Mesenchymal stem cell (in vitro differentiated cells and primary cell): Measurements from ENCODE around the gene MRM1.
A peak's percentile ranks its signal among the peaks of the same experiment; 100 is the strongest.

Source experiments
- DNase-seq: peaks from one replicate; pipeline ENCODE4 v3.0.0-alpha.2; 2013
- H2AFZ ChIP-seq: one replicate; pipeline ENCODE4 v1.6.1; 2013; ENCODE audit warnings: low read depth, mild to moderate bottlenecking, control low read depth, inconsistent platforms, low read length, moderate library complexity
- H2AK5ac ChIP-seq: 2 replicates; pipeline ENCODE4 v1.6.1; 2013; ENCODE audit warnings: low read length, moderate library complexity, mild to moderate bottlenecking, inconsistent platforms; ENCODE audit not compliant: severe bottlenecking
- H2BK120ac ChIP-seq: one replicate; pipeline ENCODE4 v1.6.1; 2013; ENCODE audit warnings: low read depth, mild to moderate bottlenecking, inconsistent platforms, low read length, moderate library complexity
- H2BK12ac ChIP-seq, 2 experiments: one replicate each; pipeline ENCODE4 v1.6.1; 2013; ENCODE audit warnings: inconsistent platforms in 2 of 2, low read length in 2 of 2, mild to moderate bottlenecking in 2 of 2, moderate library complexity in 2 of 2, control low read depth in 1 of 2
- H2BK15ac ChIP-seq: one replicate; pipeline ENCODE4 v1.6.1; 2013; ENCODE audit warnings: mild to moderate bottlenecking, low read depth, inconsistent platforms; ENCODE audit not compliant: poor library complexity, severe bottlenecking
- H2BK5ac ChIP-seq: 2 replicates; pipeline ENCODE4 v1.6.1; 2013; ENCODE audit warnings: low read depth, mild to moderate bottlenecking, low read length, control low read depth, inconsistent platforms; ENCODE audit not compliant: poor library complexity, severe bottlenecking
- H3K14ac ChIP-seq, 2 experiments: one replicate each; pipeline ENCODE4 v1.6.1; 2013; ENCODE audit warnings: inconsistent platforms in 2 of 2, low read length in 2 of 2, control low read depth in 1 of 2, mild to moderate bottlenecking in 1 of 2, moderate library complexity in 1 of 2
- H3K18ac ChIP-seq, 2 experiments: one replicate each; pipeline ENCODE4 v1.6.1; 2013; ENCODE audit warnings: inconsistent platforms in 2 of 2, low read length in 2 of 2, control low read depth in 1 of 2, low read depth in 1 of 2, mild to moderate bottlenecking in 1 of 2
- H3K23ac ChIP-seq, 2 experiments: one replicate each; pipeline ENCODE4 v1.6.1; 2013; ENCODE audit warnings: inconsistent platforms in 2 of 2, low read length in 2 of 2, mild to moderate bottlenecking in 2 of 2, moderate library complexity in 2 of 2, control low read depth in 1 of 2
- H3K27ac ChIP-seq: 2 replicates; pipeline ENCODE4 v1.5.1; 2013; ENCODE audit warnings: mild to moderate bottlenecking, moderate library complexity, low read length, control low read depth, inconsistent platforms; ENCODE audit not compliant: poor library complexity, severe bottlenecking
- H3K27me3 ChIP-seq, 2 experiments: 2 replicates each; pipeline versions ENCODE4 v1.6.1 to v1.7.0; 2013; ENCODE audit warnings: low read length in 2 of 2, mild to moderate bottlenecking in 2 of 2, moderate library complexity in 2 of 2, control low read depth in 1 of 2, inconsistent platforms in 1 of 2; ENCODE audit not compliant: control insufficient read depth in 1 of 2, insufficient read depth in 1 of 2
- H3K36me3 ChIP-seq, 2 experiments: 2 replicates each; pipeline versions ENCODE4 v1.6.1 to v1.7.0; 2013; ENCODE audit warnings: low read length in 2 of 2, control low read depth in 1 of 2, inconsistent platforms in 1 of 2, low read depth in 1 of 2, mild to moderate bottlenecking in 1 of 2; ENCODE audit not compliant: insufficient read depth in 2 of 2, control insufficient read depth in 1 of 2
- H3K4ac ChIP-seq, 2 experiments: one replicate each; pipeline ENCODE4 v1.6.1; 2013; ENCODE audit warnings: inconsistent platforms in 2 of 2, low read length in 2 of 2, mild to moderate bottlenecking in 2 of 2, moderate library complexity in 2 of 2, control low read depth in 1 of 2, low read depth in 1 of 2
- H3K4me1 ChIP-seq: 2 replicates; pipeline ENCODE4 v1.6.1; 2013; ENCODE audit warnings: low read depth, low read length, control low read depth; ENCODE audit not compliant: control insufficient read depth, insufficient read depth
- H3K4me2 ChIP-seq: 2 replicates; pipeline ENCODE4 v1.6.1; 2013; ENCODE audit warnings: low read length, mild to moderate bottlenecking, inconsistent platforms; ENCODE audit not compliant: poor library complexity, severe bottlenecking
- H3K4me3 ChIP-seq, 2 experiments: 2 replicates each; pipeline versions ENCODE4 v1.5.1 to v1.7.0; 2013; ENCODE audit warnings: low read length in 2 of 2, mild to moderate bottlenecking in 2 of 2, control low read depth in 1 of 2, low read depth in 1 of 2; ENCODE audit not compliant: insufficient read depth in 1 of 2
- H3K79me1 ChIP-seq: replicated peaks from 2 replicates; pipeline ENCODE4 v1.6.1; 2013; ENCODE audit warnings: mild to moderate bottlenecking, control low read depth, low read length, inconsistent platforms; ENCODE audit not compliant: poor library complexity, severe bottlenecking
- H3K9ac ChIP-seq: 2 replicates; pipeline ENCODE4 v1.7.0; 2013; ENCODE audit warnings: mild to moderate bottlenecking, low read length, moderate library complexity
- H3K9me3 ChIP-seq: 2 replicates; pipeline ENCODE4 v1.7.0; 2013; ENCODE audit warnings: mild to moderate bottlenecking, low read length; ENCODE audit not compliant: control insufficient read depth
- H4K8ac ChIP-seq: one replicate; pipeline ENCODE4 v1.6.1; 2013; ENCODE audit warnings: inconsistent platforms, mild to moderate bottlenecking, low read length, moderate library complexity
- H4K91ac ChIP-seq: one replicate; pipeline ENCODE4 v1.6.1; 2013; ENCODE audit warnings: mild to moderate bottlenecking, low read length, inconsistent platforms
- WGBS: methylation state at CpG from one replicate; pipeline ENCODE4 v1.1.7; 2013; ENCODE audit warnings: mixed read lengths; 5-methylcytosine and 5-hydroxymethylcytosine counted together

The MRM1 gene

GRCh38 chr17:36627101-36627500 is 25.7 kb downstream of the MRM1 start:
- Histone ChIP-seq H4K8ac (no peak overlapping the region), H3K36me3 (no peaks in the 10 kb centered on the region), H2BK15ac (no peak overlapping the region), H2AFZ (no peak overlapping the region), H3K4me2 (no peak overlapping the region), H3K14ac (no peak overlapping the region), H3K4ac (no peak overlapping the region), H2BK12ac (no peak overlapping the region), H2AK5ac (no peak overlapping the region), H3K23ac (no peak overlapping the region), H3K18ac (no peak overlapping the region), H3K79me1 (no peaks in the 10 kb centered on the region), H3K4me3 (no peak overlapping the region), H2BK120ac (no peak overlapping the region), H3K4me1 (no peaks in the 10 kb centered on the region), H3K27ac (no peak overlapping the region), H4K91ac (no peak overlapping the region), H3K27me3 (peaks cover 23 to 30% of the 10 kb centered on the region in 2 experiments), H3K9me3 (no peaks in the 10 kb centered on the region), H3K9ac (no peak overlapping the region), H2BK5ac (no peak overlapping the region)
- 88% methylated on average over 12 of the region's 12 CpGs for WGBS
- DNase-seq = no peak

GRCh38 chr17:36628576-36628975 is 27.2 kb downstream of the MRM1 start:
- Histone ChIP-seq H3K27me3 (peaks cover 38 to 45% of the 10 kb centered on the region in 2 experiments), H2BK5ac (no peak overlapping the region), H3K18ac (no peak overlapping the region), H3K9me3 (no peaks in the 10 kb centered on the region), H3K23ac (no peak overlapping the region), H3K27ac (no peak overlapping the region), H3K4me3 (no peak overlapping the region), H2BK12ac (no peak overlapping the region), H2AK5ac (no peak overlapping the region), H3K14ac (no peak overlapping the region), H4K8ac (no peak overlapping the region), H3K79me1 (no peaks in the 10 kb centered on the region), H2BK15ac (no peak overlapping the region), H3K36me3 (no peaks in the 10 kb centered on the region), H3K9ac (no peak overlapping the region), H4K91ac (no peak overlapping the region), H3K4me2 (no peak overlapping the region), H3K4me1 (no peaks in the 10 kb centered on the region), H2BK120ac (no peak overlapping the region), H3K4ac (no peak overlapping the region), H2AFZ (no peak overlapping the region)
- WGBS = 92% methylated on average over 2 of the region's 2 CpGs
- no peak for DNase-seq

- peaks cover 46 to 50% of the 10 kb centered on the region in 2 experiments for H3K27me3 ChIP-seq
- peak; percentile 71 for DNase-seq
- H4K91ac ChIP-seq = no peak overlapping the region
- no peak overlapping the region for H3K23ac ChIP-seq
- 20% methylated on average over 14 of the region's 14 CpGs for WGBS
- no peak overlapping the region for H3K18ac ChIP-seq
- H3K4me2 ChIP-seq = no peak overlapping the region
- no peak overlapping the region for H4K8ac ChIP-seq
- H3K4ac ChIP-seq = no peak overlapping the region
- no peak overlapping the region for H2AFZ ChIP-seq
- no peak overlapping the region for H3K4me3 ChIP-seq
- no peak overlapping the region for H2BK120ac ChIP-seq
- H3K36me3 ChIP-seq = no peaks in the 10 kb centered on the region
- H3K14ac ChIP-seq = no peak overlapping the region
- H2BK5ac ChIP-seq = no peak overlapping the region
- H2BK15ac ChIP-seq = no peak overlapping the region
- no peaks in the 10 kb centered on the region for H3K4me1 ChIP-seq
- no peaks in the 10 kb centered on the region for H3K79me1 ChIP-seq
- no peak overlapping the region for H2AK5ac ChIP-seq
- H3K27ac ChIP-seq = no peak overlapping the region
- H3K9me3 ChIP-seq = no peaks in the 10 kb centered on the region
- no peak overlapping the region for H3K9ac ChIP-seq
- H2BK12ac ChIP-seq = no peak overlapping the region
These were observed 28.0 kb downstream of the MRM1 start for GRCh38 chr17:36629252-36629847.

GRCh38 chr17:36629970-36630502 is 28.7 kb downstream of the MRM1 start:
- Histone ChIP-seq H3K9me3 (no peaks in the 10 kb centered on the region), H2AK5ac (no peak overlapping the region), H3K79me1 (no peaks in the 10 kb centered on the region), H3K23ac (no peak overlapping the region), H2BK15ac (no peak overlapping the region), H3K27me3 (peaks cover 53 to 54% of the 10 kb centered on the region in 2 experiments), H3K4me1 (no peaks in the 10 kb centered on the region), H2AFZ (no peak overlapping the region), H3K18ac (no peak overlapping the region), H3K9ac (no peak overlapping the region), H2BK120ac (no peak overlapping the region), H4K8ac (no peak overlapping the region), H3K14ac (no peak overlapping the region), H3K27ac (no peak overlapping the region), H3K4ac (no peak overlapping the region), H2BK5ac (no peak overlapping the region), H3K4me3 (no peak overlapping the region), H4K91ac (no peak overlapping the region), H3K4me2 (no peak overlapping the region), H2BK12ac (no peak overlapping the region), H3K36me3 (no peaks in the 10 kb centered on the region)
- no peak for DNase-seq
- WGBS = 85% methylated on average over 8 of the region's 8 CpGs
